ACHN (cell line): ENCODE results near the gene TLL1.

Experiments used
- DNase-seq: peaks from one replicate; pipeline ENCODE4 v3.0.0-alpha.2; 2015
- in situ Hi-C: cut with HindIII; loops from 2 replicates; pipeline ENCODE4 v1.10.0; 2017; ENCODE audit warnings: low sequenced_read_pairs, low pct_ligation_motif_present, low pct_unique_long_range_greater_than_20kb

The TLL1 gene

GRCh38 chr4:165875446-165875845 lies 2.4 kb downstream of the TLL1 start:
- no peak for DNase-seq
- in situ Hi-C loops, result no loop called here

- in situ Hi-C loops, result no loop called here
- DNase-seq, result no peak
Measured at GRCh38 chr4:165877286-165877685, 4.2 kb downstream of the TLL1 start.

GRCh38 chr4:165879641-165880040 lies 6.6 kb downstream of the TLL1 start:
- DNase-seq, result no peak
- in situ Hi-C loops, result no loop called here

DNA sequence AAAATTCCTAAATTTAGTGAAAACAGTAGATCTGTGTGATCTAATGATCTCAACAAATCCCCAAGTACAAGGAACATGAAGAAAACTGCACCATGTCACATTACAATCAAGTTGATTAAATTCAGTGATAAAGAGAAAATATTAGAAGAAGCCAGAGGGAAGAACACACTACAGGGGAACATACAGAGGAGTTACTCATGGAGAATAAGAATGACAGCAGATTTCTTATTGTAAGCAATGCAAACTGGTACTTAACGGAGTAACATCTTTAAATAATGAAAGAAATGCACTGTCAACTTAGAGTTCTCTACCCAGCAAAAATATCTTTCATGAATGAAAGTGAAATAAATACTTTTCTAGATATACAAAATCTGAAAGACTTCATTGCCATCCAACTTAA lies 21.1 kb downstream of the TLL1 start:
- no peak for DNase-seq
- in situ Hi-C loops, result no loop called here

GRCh38 chr4:165905405-165906027 lies 32.5 kb downstream of the TLL1 start:
- in situ Hi-C loops, result no loop called here
- no peak for DNase-seq

- DNase-seq, result no peak
Measured at GRCh38 chr4:165906272-165906671, 33.2 kb downstream of the TLL1 start.

DNA sequence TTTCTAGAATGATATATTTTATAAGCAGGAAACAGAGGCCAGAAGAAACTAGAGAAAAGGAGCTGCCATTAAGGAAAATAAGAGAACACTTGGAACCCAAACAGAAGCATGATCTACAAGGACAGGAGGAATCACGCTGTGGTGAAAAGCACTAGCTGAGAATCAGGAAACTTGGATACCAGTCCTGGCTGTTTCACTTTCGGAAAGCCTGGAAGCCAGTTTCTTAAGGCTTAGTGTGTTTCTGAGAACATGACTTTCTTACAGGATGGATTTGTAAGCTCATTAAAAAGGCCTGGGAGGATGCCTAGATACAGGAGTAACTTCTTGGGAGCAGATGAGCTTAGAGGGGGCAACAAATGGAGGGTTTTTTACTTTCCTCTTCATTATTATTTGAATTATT lies 36.9 kb downstream of the TLL1 start:
- in situ Hi-C loops, result no loop called here
- DNase-seq, result no peak

More at GRCh38 chr4:165906272-165906671, 33.2 kb downstream of the TLL1 start:
- in situ Hi-C loops, result no loop called here

GRCh38 chr4:165915215-165915614 lies 42.2 kb downstream of the TLL1 start:
- in situ Hi-C loops, result no loop called here

DNA sequence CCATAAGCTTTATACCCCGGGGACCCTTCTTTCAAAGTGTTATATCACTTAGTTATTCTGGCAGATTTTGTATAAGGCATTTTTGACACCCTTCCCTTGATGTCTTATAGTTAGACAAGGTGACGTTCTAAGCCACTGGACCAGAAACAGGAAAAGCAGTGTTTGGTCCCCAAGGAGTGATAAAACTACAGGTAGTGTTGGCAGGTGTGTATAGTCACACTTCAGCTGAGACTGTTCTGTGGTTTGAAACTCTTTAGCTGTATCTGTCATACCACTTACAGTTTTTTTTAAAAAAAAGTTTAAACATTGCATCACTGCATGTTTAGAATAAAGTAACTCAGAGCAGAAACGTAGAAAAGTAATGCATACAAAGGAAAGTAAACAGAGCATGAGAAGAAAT lies 48.5 kb downstream of the TLL1 start:
- no peak for DNase-seq
- in situ Hi-C loops, result no loop called here

More at GRCh38 chr4:165915215-165915614, 42.2 kb downstream of the TLL1 start:
- DNase-seq, result no peak

GRCh38 chr4:165922747-165923146 lies 49.7 kb downstream of the TLL1 start:
- no peak for DNase-seq
- in situ Hi-C loops, result no loop called here

DNA sequence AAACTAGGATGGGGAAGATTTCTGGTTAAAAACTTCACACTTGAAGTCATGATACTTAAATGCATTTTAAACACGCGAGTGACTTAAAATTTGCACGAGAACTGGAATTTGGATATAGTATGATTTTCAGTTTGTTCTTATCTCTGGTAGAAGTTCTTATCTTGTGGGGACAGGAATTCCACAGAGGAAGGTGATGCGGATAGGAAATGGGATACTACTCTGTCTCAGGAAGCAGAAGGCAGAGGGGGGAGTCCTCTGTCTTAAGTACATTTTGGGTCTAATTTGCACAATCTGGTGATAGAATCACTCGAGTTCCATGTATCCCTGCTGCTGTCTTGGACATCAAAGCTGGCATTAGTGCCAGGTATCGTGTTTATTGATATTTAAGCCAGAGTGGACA lies 53.3 kb downstream of the TLL1 start:
- no peak for DNase-seq
- in situ Hi-C loops, result no loop called here

- no peak for DNase-seq
- in situ Hi-C loops, result no loop called here
Measured at GRCh38 chr4:165927366-165927765, 54.3 kb downstream of the TLL1 start.

- no peak for DNase-seq
- in situ Hi-C loops, result no loop called here
Measured at GRCh38 chr4:165927815-165928214, 54.8 kb downstream of the TLL1 start.

- DNase-seq, result no peak
- in situ Hi-C loops, result no loop called here
Measured at GRCh38 chr4:165928601-165929000, 55.6 kb downstream of the TLL1 start.

DNA sequence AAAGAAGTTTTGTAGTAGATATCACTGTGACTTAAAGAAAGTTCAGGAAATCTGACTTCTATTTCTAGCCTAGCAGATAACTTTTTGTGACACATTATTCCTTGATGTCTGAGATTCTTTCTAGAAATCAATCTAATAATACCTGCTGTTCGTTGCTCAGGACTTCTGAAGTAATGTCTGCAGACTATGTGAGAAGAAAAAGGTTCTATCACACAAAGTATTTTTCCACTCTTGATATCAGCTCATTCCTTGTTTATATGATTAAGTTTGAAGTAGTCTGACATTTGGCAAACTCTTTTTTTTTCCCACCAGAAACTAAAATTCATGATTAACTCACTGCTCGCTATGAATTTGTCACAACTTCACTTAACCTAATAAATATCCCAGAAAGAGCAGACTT lies 56.6 kb downstream of the TLL1 start:
- in situ Hi-C loops, result no loop called here
- no peak for DNase-seq

- DNase-seq, result no peak
- in situ Hi-C loops, result no loop called here
Measured at GRCh38 chr4:165931741-165932140, 58.7 kb downstream of the TLL1 start.

DNA sequence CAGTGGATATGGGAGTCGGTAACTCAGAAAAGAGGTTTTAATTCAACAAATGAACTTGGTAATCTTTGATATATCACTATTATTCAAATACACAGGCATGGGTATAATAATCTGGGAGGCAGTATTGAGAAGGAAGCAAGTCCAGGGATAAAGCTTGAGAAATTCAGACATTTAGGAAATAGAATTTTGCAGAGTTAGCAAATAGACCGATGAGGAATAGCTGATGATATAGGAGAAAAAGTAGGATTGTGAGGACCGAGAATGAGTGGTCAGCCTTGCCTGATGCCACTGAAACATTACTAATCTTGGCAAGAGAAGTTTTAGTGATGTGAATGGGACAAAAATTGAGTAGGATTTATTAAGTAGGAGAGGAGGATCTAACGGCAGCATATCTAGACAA lies 71.9 kb downstream of the TLL1 start:
- DNase-seq, result no peak
- in situ Hi-C loops, result no loop called here

DNA sequence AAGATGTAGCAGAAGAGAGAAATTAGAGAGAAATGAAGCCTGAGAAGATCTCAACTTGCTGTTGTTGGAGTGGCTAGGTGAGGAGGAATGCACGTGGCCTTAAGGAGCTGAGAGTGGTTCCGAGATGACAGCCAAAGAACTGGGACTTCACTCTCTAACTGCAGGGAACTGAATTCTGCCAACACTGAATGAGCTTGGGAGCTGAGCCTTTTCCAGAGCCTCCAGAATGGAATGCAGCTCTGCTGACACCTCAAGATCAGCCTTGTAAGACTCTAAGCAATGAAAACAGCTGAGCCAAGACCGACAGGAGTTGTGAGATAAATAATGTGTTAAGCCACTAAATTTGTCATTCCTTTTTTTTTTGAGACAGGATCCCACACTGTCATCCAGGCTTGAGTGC lies 73.0 kb downstream of the TLL1 start:
- no peak for DNase-seq
- in situ Hi-C loops, result no loop called here

DNA sequence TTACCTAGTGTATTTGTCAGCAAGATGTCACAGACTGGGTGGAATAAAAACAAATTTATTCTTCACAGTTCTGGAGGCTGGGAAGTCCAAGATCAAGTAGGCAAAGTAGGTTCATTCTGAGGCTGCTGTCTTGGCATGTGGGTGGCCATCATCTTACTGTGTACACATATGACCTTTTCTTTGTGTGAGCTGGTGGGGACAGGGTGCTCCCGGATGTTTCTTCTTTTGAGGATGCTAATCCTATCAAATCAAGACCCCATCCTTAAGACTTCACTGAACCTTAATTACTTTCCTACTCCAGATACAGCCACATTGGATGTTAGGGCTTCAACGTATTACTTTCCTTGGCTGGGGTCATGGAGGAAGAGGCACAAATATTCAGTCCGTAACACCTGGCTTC lies 74.0 kb downstream of the TLL1 start:
- DNase-seq, result no peak
- in situ Hi-C loops, result no loop called here

DNA sequence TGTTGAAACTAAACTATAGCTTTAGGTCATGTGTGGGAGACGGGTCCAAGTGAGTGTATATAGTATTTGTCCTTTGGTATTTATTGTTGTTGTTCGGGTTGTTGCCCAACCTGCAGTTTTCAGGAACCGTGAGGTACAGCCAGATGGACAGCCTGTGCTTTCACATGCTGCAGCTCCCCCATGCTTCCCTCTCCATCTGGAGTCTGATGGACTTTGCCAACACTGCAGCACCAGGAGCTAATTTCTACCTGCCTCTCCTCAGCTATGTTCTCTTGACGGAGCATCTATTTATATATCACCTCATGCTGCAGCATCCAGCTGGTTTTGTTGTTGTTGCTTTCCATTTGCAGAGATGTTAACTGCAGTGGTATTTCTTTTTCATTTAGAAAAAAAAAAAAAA lies 80.1 kb downstream of the TLL1 start:
- DNase-seq, result no peak
- in situ Hi-C loops, result no loop called here

GRCh38 chr4:165963621-165964020 lies 90.6 kb downstream of the TLL1 start:
- no peak for DNase-seq
- in situ Hi-C loops, result no loop called here
